Sigmoid colon (tissue), 7 donors: ENCODE measurements around the gene LGR6. TPM values are rescaled to one million over a fixed set of nuclear protein-coding genes. Genes with fewer than 3 reads are reported as not detected.

Source experiments
- DNase-seq: peaks from one replicate; pipeline ENCODE4 v3.0.0-alpha.2; 2019
- H3K27ac ChIP-seq, 4 donors: fragments of 200-600 bp; sonication (generic); one replicate each; pipeline ENCODE4 v1.5.1; 2016 to 2019; ENCODE audit warnings: mild to moderate bottlenecking in 1 of 4
- H3K27me3 ChIP-seq, 3 donors: fragments of 200-600 bp; sonication (generic); one replicate each; pipeline ENCODE4 v1.5.1; 2019; ENCODE audit warnings: mild to moderate bottlenecking in 1 of 3
- H3K36me3 ChIP-seq, 4 donors: fragments of 200-600 bp; sonication (generic); one replicate each; pipeline ENCODE4 v1.5.1; 2016 to 2019
- H3K4me1 ChIP-seq, 4 donors: fragments of 200-600 bp; sonication (generic); one replicate each; pipeline ENCODE4 v1.5.1; 2017 to 2019
- H3K4me3 ChIP-seq, 4 donors: fragments of 200-600 bp; sonication (generic); one replicate each; pipeline ENCODE4 v1.5.1; 2017 to 2019; ENCODE audit warnings: mild to moderate bottlenecking in 2 of 4, moderate library complexity in 1 of 4
- H3K9me3 ChIP-seq, 4 donors: fragments of 200-600 bp in 3 of 4; sonication (generic) in 3 of 4; one replicate each; pipeline versions ENCODE4 v1.5.1 to v1.6.1; 2013 to 2019
- EP300 ChIP-seq, 4 donors: sonication (generic); formaldehyde crosslinking; IDR thresholded peaks; one replicate each; pipeline ENCODE4 v1.6.1; 2017; ENCODE audit warnings: antibody characterized with exemption in 4 of 4
- POLR2A ChIP-seq, 2 donors: fragments of 450-650 bp; IDR thresholded peaks; one replicate each; pipeline ENCODE4 v1.6.1; 2016; ENCODE audit warnings: antibody characterized with exemption in 2 of 2, mild to moderate bottlenecking in 2 of 2, moderate library complexity in 2 of 2
- POLR2AphosphoS5 ChIP-seq, 4 donors: sonication (generic); formaldehyde crosslinking; IDR thresholded peaks; one replicate each; pipeline ENCODE4 v1.6.1; 2017; ENCODE audit warnings: antibody characterized with exemption in 4 of 4
- whole genome bisulfite sequencing, 2 donors: extraction: QIAGEN DNeasy Blood & Tissue Kit; methylation state at CpG; one replicate each; pipeline ENCODE4 v1.1.7; 2013; 5-methylcytosine and 5-hydroxymethylcytosine counted together
- intact Hi-C: fragments of 100-400 bp; cut with DNase I; formaldehyde crosslinking; loops from one replicate; pipeline ENCODE4 v1.15.1; 2023
- polyA plus RNA-seq, 3 donors: library from polyadenylated mRNA; stranded (reverse); fragments of 200-250 nt; gene quantifications; one replicate each; pipeline ENCODE4 v1.2.3, GENCODE V29; 2013
- total RNA-seq, 4 donors: library from RNA; depleted of rRNA; stranded (reverse); fragments of >200 nt; gene quantifications; one replicate each; pipeline ENCODE4 v1.1.0, GENCODE V29; 2016
- TF ChIP-seq, protein P1 (sequence below), 4 experiments: fragments of 450-650 bp in 3 of 4; fragments of 200-600 bp in 1 of 4; IDR thresholded peaks; one replicate each; pipeline ENCODE4 v1.5.1; 2016 to 2019; ENCODE audit warnings: antibody characterized with exemption in 4 of 4, mild to moderate bottlenecking in 3 of 4, moderate library complexity in 2 of 4
- donor health status: healthy with polysubstance abuse.
- donor health status: Bipolar disorder and iron deficiency.
- donor health status: healthy.

LGR6 gene
- total and polyA plus RNA-seq, 7 donors = 0.14 to 1.0 (median 0.28) TPM; not detected in 4

DNA sequence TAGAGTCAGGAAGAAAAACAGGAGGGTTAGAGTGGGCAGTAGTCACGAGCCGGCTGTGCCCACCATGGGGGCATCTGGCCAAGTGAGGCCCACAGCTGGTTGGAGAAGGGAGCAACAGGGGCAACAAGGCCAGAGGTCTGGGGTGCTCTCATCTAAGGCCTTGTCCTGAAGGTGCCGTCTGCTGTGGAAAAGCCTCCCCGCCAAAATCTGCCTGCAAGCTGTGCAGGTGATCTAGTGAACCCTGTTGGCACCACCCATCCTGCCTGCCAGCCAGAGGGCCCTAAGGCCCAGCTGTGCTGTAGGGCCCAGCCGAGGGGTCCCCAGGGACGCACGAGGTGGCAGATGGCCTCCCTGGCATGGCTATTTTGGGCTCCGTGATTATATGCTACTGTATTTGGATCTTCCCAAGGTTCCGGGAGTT lies 51.3 kb downstream of the LGR6 start:
- Histone ChIP-seq H3K27ac (no peak overlapping the region), H3K9me3 (no peaks in the 10 kb centered on the region), H3K27me3 (no peaks in the 10 kb centered on the region), H3K36me3 (no peaks in the 10 kb centered on the region), H3K4me1 (no peaks in the 10 kb centered on the region), H3K4me3 (no peak overlapping the region)
- intact Hi-C loops = no loop called here
- no peak for TF ChIP-seq EP300 (IDR thresholded peaks at IDR 0.05)
- TF ChIP-seq POLR2AphosphoS5 (IDR thresholded peaks at IDR 0.05) = no peak
- no peak for TF ChIP-seq POLR2A (IDR thresholded peaks at IDR 0.05)
- TF ChIP-seq, protein P1, sequence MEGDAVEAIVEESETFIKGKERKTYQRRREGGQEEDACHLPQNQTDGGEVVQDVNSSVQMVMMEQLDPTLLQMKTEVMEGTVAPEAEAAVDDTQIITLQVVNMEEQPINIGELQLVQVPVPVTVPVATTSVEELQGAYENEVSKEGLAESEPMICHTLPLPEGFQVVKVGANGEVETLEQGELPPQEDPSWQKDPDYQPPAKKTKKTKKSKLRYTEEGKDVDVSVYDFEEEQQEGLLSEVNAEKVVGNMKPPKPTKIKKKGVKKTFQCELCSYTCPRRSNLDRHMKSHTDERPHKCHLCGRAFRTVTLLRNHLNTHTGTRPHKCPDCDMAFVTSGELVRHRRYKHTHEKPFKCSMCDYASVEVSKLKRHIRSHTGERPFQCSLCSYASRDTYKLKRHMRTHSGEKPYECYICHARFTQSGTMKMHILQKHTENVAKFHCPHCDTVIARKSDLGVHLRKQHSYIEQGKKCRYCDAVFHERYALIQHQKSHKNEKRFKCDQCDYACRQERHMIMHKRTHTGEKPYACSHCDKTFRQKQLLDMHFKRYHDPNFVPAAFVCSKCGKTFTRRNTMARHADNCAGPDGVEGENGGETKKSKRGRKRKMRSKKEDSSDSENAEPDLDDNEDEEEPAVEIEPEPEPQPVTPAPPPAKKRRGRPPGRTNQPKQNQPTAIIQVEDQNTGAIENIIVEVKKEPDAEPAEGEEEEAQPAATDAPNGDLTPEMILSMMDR (IDR thresholded peaks at IDR 0.05) = no peak
- peak; percentile 44 for DNase-seq
- 82 to 92% methylated on average over 9 of the region's 9 CpGs for WGBS, 2 donors

DNA sequence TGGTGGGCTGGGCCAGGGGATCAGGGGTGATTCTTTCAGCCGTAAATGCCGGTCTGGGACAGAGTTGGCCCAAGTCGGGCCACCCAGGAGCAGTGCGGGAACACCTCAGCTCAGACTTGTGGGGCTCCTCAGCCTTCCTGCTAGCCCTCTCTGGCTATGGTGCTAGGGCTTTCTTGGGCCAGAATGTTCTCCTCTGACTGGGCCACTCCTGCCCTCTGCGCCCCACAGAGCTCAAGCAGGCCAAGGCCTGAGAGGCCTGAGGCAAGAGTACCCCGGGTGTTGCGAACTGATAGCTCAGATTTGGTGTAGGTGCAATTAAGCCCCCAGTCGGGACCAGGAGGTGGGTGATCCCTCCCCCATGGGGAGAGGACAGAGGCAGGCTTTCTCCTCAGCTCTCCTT lies 51.8 kb downstream of the LGR6 start:
- Histone ChIP-seq H3K4me1 (no peaks in the 10 kb centered on the region), H3K9me3 (no peaks in the 10 kb centered on the region)

DNA sequence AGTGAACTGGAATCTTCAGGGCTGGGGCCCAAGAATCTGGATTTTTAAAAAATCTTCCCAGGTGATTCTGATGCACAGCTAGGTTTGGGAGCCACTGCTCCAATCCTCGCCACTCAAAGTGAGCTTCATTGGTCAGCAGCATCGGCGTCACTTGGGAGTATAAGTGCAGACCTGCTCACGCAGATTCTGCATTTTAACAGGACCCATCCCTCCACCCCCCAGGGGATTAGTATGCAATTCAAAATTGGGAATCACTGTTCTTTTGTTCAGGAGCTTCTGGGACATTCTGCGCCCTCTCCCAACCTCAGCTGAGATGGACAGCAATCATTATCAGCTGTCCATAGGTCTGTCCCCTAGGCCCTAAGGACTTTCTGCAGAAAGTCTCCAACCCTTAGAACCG lies 53.5 kb downstream of the LGR6 start:
- peak; percentile 13 for DNase-seq
- H3K4me3 ChIP-seq = no peak overlapping the region
- H3K9me3 ChIP-seq = no peaks in the 10 kb centered on the region
- WGBS, 2 donors = 93 to 94% methylated on average over 6 of the region's 6 CpGs
- H3K36me3 ChIP-seq = no peaks in the 10 kb centered on the region
- H3K4me1 ChIP-seq = no peaks in the 10 kb centered on the region
- intact Hi-C loops = no loop called here
- H3K27me3 ChIP-seq = peaks cover 0 to 5% (median 0%) of the 10 kb centered on the region in 3 donors
- H3K27ac ChIP-seq = no peak overlapping the region
- TF ChIP-seq POLR2A (IDR thresholded peaks at IDR 0.05) (no peak), POLR2AphosphoS5 (IDR thresholded peaks at IDR 0.05) (no peak), EP300 (IDR thresholded peaks at IDR 0.05) (no peak)
- TF ChIP-seq, protein P1 (IDR thresholded peaks at IDR 0.05) = no peak

More for the DNA sequence above, 51.8 kb downstream of the LGR6 start:
- WGBS, 2 donors = 93 to 94% methylated on average over 8 of the region's 8 CpGs
- TF ChIP-seq POLR2A (IDR thresholded peaks at IDR 0.05) = no peak
- TF ChIP-seq, protein P1 (IDR thresholded peaks at IDR 0.05) = no peak
- no peak for TF ChIP-seq POLR2AphosphoS5 (IDR thresholded peaks at IDR 0.05)
- no peak for TF ChIP-seq EP300 (IDR thresholded peaks at IDR 0.05)
- Histone ChIP-seq H3K4me3 (no peak overlapping the region), H3K36me3 (no peaks in the 10 kb centered on the region), H3K27ac (no peak overlapping the region), H3K27me3 (no peaks in the 10 kb centered on the region)
- intact Hi-C loops = no loop called here
- peak; percentile 21 for DNase-seq

DNA sequence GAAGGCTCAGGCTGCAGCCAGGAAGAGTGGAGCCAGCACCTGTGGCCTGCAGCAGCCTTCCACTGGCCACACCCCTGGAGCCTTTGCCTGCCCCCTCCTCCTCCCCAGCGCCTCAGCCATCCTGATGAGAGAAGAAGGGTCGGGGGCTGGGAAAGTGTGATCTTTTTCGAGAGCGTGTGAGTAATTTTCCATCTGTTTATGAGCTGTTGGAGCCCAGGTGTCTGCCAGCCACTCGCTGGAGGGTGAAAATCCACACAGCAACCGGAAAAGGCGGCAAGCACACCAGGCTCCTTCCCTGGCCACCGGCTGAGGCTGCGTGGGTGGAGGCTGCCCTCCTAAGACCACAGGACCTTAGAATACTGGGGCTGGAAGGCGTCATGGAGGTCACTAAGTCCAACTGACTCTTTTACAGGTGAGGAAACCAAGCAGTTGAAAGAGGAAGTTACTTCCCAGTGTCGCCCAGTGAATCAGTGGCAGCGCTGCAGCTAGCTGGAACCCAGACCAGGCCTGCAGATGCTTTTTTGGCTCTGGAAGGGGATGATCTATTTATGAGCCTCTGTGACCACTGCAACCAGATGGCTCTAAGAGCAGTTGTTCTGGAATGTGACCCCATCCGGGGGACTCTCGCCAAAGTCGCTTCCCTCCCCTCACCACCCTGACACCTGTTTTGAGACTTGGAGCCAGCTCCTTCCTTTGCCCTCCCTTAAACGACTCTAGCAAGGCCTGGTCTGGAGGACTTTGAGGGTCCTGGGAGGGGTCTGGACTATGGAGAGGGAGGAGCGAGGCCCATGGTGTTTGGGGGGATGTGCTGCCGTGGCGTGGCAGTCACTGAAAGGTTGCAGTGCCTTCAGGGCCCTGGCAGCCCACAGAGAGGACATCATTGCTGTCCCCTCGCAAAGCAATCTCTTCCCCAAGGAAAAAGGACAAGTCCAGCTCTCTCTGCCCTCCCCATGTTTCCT lies 54.5 kb downstream of the LGR6 start:
- DNase-seq = peak; percentile 50

More for the DNA sequence above, 54.5 kb downstream of the LGR6 start:
- H3K4me1 ChIP-seq = no peaks in the 10 kb centered on the region
- H3K4me3 ChIP-seq = no peak overlapping the region
- no peak overlapping the region for H3K27ac ChIP-seq
- peaks cover 0 to 5% (median 0%) of the 10 kb centered on the region in 3 donors for H3K27me3 ChIP-seq
- 59 to 79% methylated on average over 20 of the region's 20 CpGs for WGBS, 2 donors
- TF ChIP-seq POLR2AphosphoS5 (IDR thresholded peaks at IDR 0.05) (no peak), POLR2A (IDR thresholded peaks at IDR 0.05) (no peak), EP300 (IDR thresholded peaks at IDR 0.05) (no peak)
- TF ChIP-seq, protein P1 (IDR thresholded peaks at IDR 0.05) = no peak
- H3K36me3 ChIP-seq = no peaks in the 10 kb centered on the region
- H3K9me3 ChIP-seq = no peaks in the 10 kb centered on the region
- intact Hi-C loops = no loop called here
